NCI-H1048 (cell line): ENCODE results near the gene ARMS2.

Experiments used
- DNase-seq: peaks from one replicate; lab custom pipeline; 2025; lab: John Stamatoyannopoulos, UW

The ARMS2 gene

GRCh38 chr10:122454603-122455080 lies at the start of gene ARMS2:
Gene ARMS2, plus strand, starts transcription at chr10:122454653. Its CDS starts 75 bp downstream, at chr10:122454728.
- no peak for DNase-seq

- no peak for DNase-seq
Measured at GRCh38 chr10:122407375-122408125, 46.9 kb upstream of the ARMS2 start.

- DNase-seq: no peak
Measured at GRCh38 chr10:122413327-122413726, 41.1 kb upstream of the ARMS2 start.

GRCh38 chr10:122417667-122418066 lies 36.8 kb upstream of the ARMS2 start:
- DNase-seq: no peak

- no peak for DNase-seq
Measured at GRCh38 chr10:122419016-122419415, 35.4 kb upstream of the ARMS2 start.

- DNase-seq: no peak
Measured at GRCh38 chr10:122419876-122420623, 34.4 kb upstream of the ARMS2 start.

GRCh38 chr10:122420624-122421007 lies 33.8 kb upstream of the ARMS2 start:
- no peak for DNase-seq

- no peak for DNase-seq
Measured at GRCh38 chr10:122421054-122421625, 33.3 kb upstream of the ARMS2 start.

GRCh38 chr10:122421742-122422141 lies 32.7 kb upstream of the ARMS2 start:
- no peak for DNase-seq

- DNase-seq: no peak
Measured at GRCh38 chr10:122422266-122422989, 32.0 kb upstream of the ARMS2 start.

- no peak for DNase-seq
Measured at GRCh38 chr10:122424059-122424458, 30.4 kb upstream of the ARMS2 start.

GRCh38 chr10:122426829-122427228 lies 27.6 kb upstream of the ARMS2 start:
- no peak for DNase-seq

GRCh38 chr10:122427280-122427679 lies 27.2 kb upstream of the ARMS2 start:
- no peak for DNase-seq

- peak; percentile 12 for DNase-seq
Measured at GRCh38 chr10:122435212-122435827, 19.1 kb upstream of the ARMS2 start.

GRCh38 chr10:122441961-122442360 lies 12.5 kb upstream of the ARMS2 start:
- no peak for DNase-seq

- DNase-seq: no peak
Measured at GRCh38 chr10:122445469-122445868, 9.0 kb upstream of the ARMS2 start.

- DNase-seq: no peak
Measured at GRCh38 chr10:122445904-122446303, 8.5 kb upstream of the ARMS2 start.

GRCh38 chr10:122446668-122447423 lies 7.6 kb upstream of the ARMS2 start:
- DNase-seq: no peak

GRCh38 chr10:122448600-122448999 lies 5.9 kb upstream of the ARMS2 start:
- DNase-seq: no peak

- DNase-seq: no peak
Measured at GRCh38 chr10:122449153-122449552, 5.3 kb upstream of the ARMS2 start.

- no peak for DNase-seq
Measured at GRCh38 chr10:122450353-122450990, 4.0 kb upstream of the ARMS2 start.
